Urothelium cell line (cell line): ENCODE measurements around the gene INHBB.
"Not testable (repeated sequence)": the region's sequence is repeated elsewhere in the genome, so short reads cannot be mapped to it uniquely, and the experiment has no call there.

Experiments used
- DNase-seq: peaks from one replicate; pipeline ENCODE4 v3.0.0; 2011; ENCODE audit warnings: low spot score, mixed read lengths
- FAIRE-seq: peaks from 2 replicates; lab custom pipeline; 2011; peaks lifted over from hg19 to GRCh38; lab: Jason Lieb, UNC

Gene INHBB

DNA sequence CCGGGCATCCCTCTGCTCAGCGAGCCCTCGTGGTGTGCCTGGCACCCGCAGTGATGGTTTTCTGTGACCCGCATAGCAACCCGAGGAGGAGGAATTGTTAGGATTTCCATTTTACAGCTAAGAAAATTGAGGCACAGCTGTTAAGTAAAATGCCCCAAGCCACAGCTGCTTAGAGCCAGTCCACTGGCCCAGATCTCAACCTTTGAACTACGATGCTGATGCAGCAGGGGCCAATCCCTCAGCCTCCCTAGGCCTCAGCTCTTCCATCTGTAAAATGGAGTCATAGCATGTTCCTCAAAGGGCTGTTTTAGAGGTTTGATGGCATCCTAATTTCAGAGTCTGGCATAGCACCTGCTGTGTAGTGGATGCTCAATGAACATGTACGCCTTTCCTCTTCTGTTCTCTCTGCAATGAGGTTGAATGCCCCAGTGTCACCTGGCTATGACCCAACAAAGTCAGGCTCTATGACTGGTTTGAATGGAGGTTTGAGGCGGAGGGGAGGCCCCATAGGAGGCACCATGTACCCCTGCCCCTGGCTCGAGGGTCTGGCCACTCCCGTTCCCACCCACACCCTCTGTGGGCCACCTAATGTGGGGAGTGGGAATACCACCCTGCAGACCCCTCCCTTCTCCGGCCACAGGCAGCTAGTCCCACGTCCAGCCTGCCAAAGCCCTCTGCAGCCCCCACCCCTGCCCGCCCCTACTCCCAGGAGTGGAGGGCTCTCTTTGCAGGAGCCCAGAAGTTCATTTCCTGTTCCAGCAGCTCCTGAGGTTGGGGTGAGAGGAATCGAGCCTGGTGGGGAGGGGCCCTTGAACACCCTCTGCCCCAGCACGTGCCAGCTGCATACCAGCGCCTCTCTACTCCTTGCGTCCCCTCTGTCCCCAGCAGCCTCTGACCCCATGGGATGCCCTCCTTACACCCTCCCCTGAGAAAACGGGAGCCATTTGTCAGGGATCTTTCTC lies 31.0 kb downstream of the INHBB start:
- FAIRE-seq (no peak), DNase-seq (no peak)

DNA sequence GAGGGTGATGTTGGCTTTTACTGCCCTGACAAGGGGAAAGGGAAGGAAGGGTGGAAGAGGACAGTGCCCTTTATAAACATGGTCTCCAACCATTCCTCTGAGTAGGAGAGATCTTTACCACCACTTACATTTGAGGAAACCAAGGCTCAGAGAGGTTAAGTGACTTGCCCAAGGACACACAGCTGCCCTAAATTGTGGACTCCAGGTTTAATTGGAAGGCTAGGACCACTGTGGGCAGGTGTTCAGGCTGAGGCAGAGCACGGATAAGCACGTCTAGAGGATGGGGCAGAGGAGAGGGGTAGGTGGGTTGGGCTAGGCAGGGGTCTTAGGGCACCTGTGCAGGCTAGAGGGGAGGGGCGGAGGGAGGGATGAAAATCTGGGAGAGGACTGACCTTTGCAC lies 32.7 kb downstream of the INHBB start:
- FAIRE-seq (no peak), DNase-seq (no peak)

DNA sequence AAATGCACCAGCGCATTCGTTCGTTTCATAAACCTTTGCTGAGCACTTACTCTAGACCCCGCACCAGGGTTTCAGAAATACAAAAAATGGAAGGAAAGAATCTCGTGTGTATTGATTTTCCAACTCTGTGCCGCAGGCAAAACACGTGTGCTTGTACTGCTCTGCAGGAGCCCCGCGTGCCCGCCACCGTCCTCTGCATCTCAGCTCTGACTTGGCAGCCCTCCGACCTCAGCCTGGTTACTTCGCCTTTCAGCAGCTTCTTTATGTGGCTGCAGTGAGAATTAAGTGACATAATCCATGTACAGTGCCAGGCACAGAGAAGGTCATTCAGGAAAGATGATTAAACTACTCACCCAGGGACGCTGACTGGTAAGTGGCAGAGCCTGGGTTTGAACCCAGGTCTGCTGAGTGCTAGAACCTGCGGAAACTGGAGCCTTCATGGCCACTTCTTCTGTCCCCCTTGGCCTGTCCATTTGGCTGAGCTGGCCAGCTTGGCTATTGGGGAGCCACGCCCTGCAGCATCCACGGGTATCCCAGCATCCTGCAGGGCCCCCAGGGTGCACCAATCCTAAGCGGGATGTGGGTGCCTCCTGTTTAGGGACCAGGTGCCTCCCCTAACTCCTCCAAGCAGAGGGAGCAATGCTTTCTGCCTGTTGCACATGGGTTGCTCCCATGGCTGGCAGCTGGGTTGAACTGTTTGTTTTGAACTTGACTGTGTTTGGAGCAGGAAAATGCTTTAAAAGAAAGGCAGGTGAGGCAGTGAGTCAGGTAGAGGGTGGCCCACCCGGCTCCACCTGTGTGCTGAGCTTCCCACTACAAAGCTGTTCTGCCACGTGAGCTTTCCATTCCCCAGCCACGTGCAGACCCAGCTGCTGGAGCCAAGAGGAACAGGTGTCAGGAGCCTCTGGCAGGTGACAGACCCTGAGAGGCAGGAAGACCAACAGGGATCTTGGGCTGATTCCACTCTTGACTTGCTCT lies 34.3 kb downstream of the INHBB start:
- no peak for DNase-seq
- no peak for FAIRE-seq

DNA sequence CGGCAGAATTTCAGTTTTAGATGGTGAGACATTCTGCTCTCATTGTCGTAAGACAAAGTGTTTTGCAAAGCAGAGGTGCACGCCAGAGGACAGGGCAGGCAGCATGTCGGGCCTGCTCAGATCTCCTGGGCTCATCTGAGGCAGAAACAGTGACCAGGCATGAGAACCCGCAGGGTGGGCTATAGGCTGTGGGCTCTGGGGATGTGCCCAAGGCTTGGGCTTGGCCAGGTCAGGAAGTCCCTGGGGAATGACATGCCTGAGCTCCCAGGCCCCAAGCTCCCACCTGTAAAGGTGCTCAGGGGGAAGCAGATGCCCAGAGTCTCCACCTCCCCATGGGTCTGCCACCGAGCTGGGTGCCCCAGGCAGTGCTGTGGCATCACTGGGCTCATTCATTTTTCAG lies 35.3 kb downstream of the INHBB start:
- DNase-seq = no peak
- no peak for FAIRE-seq

DNA sequence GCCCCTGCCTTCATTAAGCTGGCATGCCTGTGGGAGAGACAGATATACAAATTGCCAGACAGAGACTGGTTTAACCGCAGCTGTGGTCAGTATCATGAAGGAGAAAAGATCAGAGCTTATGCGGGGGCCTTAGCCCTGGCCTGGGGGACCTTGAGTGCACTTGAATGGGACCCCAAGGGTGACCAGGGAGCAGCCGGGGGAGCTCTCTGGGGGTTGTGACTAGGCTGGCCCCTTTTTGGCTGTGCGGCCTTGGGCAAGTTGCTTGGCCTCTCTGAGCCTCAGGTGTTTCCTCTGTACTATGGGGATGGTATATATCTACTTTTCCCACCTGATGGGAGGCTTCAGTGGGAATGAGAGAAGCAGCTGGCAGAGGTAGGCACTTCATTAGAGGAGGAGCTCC lies 35.7 kb downstream of the INHBB start:
- FAIRE-seq (no peak), DNase-seq (no peak)

DNA sequence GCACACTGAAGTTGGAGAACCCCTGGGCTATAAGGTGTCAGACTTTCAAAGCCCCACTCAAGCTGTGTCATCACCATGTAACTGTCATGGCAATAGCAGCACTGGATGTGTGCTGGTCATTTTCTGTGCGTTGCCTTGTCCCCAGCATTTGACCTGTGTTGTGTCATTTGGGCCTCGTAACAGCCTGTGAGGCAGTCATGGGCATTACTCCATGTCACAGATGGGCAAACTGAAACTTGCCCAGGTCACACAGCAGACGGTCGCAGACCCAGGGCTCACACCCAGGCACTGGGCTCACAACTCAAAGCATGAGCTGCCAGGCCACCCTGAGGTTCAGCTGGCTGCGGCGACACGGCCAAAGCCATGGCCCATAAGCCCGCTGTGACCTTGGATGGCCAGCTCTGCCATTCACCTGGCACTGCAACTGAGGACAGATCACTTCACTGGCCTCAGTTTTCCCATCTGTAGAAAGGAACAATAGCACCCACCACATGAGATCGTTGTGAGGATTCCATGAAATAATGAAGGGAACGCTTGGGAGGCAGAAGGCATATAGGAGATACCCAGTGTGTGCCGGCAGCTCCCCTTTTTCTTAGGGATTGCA lies 36.7 kb downstream of the INHBB start:
- DNase-seq (no peak), FAIRE-seq (peak; percentile 27)

DNA sequence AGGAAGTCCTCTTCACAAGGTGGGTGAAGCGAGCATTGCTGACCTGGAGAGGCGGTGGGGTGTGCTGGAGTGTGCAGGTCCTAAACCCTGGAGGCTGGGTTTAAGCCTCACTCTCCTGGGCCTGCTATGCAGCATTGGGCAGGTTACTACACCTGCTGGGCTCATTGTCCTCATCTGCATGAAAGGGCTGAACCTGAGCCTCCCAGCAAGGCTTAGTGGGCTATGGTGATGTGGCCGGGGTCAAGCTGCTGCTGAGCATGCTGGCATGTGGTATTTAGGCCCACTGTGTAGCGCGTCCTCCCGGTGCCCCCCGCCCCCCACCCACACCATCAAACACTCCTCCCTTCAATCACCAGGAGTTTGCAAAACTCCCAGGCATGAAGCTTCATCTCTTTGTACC lies 37.3 kb downstream of the INHBB start:
- FAIRE-seq (no peak), DNase-seq (no peak)

DNA sequence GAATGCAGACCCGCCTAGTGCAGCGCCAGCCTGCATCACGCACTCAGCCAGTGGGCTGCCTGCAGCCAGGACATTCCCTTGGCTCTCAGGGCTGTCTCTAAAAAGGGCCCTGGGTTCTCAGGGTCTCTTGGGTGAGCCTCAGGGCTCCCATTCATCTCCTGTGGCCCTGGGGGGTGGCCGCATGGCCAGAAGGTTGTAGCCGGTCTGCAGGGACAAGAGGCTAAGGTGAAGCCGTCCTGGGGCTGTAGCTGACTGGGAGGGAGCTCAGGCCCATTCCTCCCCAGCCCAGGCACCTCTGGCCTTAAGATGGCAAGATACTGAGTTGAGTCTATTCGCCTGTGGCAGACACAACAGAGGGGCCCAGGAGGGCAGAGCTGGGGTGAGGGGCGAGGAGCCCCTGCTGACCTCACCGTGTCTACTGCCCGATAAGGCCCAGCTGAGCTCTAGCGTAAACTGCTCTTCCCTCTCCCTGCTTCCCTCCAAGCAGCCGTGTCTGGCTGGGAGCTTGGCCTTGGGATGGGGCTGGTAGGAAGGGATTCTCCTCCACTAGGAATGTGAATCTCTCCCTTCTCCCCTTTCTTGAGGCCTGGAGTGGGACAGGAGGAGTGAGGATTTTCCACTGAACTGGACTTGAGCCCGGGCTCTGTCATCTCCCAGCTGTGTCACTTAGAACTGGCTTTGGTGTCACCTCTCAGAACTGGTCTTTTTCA lies 37.9 kb downstream of the INHBB start:
- no peak for FAIRE-seq
- DNase-seq = no peak

DNA sequence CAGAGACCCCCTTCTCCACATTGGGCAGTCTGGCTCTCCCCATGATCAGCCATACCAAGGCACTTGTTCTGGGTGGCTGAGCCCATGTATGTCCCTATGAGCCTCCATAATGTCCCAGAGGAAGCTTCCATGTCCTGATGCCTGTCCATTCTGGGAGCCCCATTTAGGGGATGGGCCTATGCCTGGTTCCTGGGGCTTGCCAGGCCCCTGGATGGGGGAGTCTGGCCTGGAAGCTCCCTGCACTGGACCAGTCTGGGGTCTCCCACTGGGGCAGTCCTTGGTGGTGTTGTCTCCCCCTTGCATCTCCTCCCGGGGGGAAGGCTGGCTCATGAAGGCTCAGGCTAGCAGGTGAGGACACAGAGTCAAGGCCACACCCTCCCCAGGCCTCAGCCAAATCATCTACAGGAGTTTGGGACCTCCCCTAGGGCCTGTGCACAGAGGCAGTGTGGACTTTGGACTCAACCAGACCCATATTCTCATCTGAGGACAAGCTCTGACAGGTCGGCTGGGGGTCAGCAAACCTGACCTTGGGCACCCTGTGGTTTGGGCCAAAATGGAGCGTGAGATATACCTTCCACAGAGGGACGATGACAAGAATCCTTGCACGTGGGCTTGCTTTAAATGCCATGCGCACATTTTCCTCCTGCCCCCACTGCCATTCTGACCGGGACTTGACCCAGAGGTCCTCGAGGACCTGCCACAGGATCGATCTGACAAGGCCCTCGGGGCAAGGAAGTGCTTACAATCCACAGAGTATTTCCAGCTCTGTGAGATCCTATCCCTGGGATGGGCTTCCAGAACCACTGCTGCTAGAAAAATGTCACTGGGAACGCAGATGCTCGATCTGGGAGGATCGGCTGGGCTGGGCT lies 38.8 kb downstream of the INHBB start:
- peak; percentile 77 for FAIRE-seq
- no peak for DNase-seq

DNA sequence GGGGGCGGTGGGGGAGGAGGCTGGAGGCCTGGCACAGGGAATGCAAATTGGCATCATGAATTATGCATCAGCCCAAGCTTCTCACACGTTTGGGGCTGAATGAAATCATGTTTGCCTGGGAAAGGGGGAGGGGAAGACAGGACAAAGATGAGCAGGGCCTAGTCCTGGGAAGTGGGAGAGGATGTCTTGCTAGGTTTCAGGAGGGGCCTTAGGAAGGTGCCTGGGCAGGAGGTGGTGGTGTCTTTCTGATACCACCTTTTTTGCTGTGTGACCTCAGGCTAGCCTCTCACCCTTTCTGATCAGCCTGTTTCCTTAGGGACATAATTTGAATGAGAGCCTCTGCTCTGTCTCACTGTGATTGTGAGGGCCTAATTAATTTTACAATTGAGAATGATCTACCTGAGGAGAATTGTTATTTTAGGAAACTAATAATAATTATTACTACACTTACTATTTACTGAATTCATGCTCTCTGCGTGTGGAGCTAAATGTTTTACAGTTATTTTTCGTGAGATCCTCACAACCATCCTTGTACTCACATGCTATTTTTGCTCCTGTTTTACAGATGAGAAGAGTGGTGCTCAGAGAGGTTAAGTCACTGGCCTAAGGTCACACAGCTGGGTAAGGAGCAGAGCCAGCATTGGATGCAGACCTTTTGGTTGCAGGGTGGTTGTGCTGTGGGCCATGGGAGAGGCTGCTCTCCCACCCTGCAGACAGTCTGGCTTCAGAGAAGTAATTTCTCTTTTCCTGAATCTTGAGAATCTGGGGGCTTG lies 39.6 kb downstream of the INHBB start:
- no peak for FAIRE-seq

DNA sequence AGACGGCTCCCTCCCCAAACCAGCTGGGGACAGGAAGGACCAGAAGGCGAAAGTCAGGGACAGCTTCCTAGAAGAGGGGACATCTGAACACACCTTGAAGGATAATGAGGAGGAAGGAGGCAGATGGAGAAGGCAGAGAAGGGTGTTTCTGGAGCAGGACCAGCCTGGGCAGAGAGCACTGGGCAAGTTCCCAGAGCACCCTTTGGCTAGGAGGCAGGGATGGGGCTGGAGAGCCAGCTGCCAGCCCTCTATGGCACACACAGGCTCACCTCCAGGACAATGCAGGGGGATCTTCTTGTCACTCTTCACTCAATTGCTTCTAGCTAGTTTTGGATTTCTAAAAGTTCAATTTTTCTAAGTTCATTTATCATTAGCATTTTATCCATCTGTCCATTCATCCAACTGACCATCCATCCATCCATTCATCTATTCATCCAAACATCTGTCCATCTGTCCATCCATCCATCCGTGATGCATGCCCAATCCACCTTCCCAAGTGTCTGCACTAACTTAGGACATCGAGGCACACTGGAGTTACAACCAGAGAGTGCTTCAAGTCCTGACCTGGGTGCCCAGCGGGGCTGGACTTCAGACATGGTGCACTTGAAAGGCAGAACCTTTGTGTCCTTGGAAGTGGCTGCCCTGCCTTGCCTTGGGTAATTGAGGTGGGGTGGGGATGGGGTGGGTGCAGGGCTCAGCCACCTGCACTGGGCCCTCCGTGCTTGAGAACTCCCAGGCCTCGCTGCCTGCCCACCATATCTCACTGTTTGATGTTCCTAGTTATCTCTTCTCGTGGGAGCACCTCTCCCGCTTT lies 42.5 kb downstream of the INHBB start:
- FAIRE-seq (no peak), DNase-seq (no peak)

More for the DNA sequence above, 39.6 kb downstream of the INHBB start:
- DNase-seq = no peak

DNA sequence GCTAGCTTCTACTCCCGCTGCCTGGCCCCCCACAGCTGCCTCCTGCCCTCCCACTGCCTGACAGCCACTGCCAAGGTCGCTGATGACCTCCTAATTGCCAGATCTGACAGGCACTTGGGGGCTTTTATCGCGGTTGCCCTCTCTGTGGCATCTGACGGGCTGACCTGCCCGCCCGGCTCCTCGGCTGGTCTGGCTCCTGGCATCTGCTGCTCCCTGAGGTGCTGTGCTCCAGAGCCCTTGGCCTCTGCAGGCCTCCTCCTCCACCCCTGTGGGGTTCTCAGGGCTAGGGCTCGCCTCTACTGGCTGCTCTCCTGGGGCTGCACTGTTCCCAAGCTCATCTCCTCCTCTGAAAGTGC lies 43.1 kb downstream of the INHBB start:
- no peak for FAIRE-seq
- no peak for DNase-seq

DNA sequence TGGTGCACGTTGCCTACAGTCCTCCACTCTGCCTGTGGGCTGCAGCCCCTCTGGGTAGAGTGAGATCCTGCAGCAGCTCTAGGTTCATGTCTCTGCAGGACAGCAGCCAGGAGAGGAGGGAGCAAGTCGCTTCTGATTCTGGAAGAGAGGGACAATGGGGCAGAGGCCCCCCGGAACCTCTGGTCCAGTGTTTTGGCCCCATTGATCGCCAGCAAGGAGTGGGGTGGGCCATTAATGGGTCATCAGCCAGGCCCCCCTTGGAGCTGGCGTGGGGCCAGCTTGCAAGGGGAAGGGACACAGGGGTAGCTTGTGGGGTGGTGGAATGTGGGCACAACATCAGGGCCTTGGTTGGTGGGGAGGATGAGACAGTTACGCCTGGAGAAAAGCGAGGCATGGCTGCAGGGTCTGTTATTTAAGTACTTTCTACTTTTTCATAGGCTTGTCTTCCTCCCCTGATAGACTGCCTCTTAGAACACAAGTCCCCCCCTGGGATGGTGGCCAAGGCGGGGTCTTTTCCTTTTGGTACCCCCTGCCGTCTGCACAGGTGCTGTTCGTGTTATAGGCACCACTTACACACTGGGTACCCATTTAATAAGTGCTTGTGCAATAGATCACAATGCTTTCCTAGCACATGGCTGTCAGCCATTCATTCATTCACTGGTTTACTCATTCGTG lies 44.6 kb downstream of the INHBB start:
- FAIRE-seq = no peak

DNA sequence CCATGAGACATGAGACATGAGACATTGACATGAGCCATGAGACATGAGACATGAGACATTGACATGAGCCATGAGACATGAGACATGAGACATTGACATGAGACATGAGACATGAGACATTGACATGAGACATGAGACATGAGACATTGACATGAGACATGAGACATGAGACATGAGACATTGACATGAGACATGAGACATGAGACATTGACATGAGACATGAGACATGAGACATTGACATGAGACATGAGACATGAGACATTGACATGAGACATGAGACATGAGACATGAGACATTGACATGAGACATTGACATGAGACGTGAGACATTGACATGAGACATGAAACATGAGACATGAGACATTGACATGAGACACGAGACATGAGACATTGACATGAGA lies 45.4 kb downstream of the INHBB start:
- peak; percentile 99 for FAIRE-seq
- not testable (repeated sequence) for DNase-seq

More for the DNA sequence above, 44.6 kb downstream of the INHBB start:
- no peak for DNase-seq

DNA sequence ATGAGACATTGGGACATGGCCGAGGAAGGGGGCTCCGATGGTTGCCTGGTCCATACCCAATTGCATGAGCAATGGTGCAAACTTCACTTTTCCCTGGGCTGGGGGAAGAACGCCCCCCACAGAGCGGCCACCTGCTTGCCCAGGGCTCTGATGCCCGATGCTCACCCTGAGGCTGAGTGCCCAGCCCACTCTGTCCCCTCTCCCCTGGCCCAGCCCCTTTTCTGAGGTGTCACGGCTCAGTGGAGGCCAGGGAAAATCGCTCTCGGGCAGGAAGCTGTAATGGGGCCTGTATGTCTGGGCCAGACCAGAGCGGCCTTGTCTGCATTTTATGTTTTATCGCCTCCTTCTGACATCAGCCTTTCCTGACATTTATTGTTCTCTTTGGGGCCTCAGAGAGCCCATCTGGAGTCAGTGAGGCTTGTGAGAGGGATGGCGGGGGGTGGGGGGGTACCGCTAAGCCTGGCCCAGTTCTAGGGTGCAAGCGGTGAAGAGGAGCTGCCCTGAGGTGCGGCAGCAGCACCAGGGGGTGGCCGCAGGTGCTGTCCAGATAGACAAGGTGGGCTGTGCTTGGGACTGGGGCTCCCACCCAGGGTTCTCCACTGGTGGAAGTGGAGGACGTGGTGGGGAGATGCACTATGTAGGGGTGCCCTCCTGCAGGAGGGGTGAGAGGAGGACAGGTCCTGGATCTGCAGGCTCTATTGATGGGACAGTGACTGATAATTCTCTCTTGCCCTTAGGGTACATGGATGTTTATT lies 46.2 kb downstream of the INHBB start:
- DNase-seq (no peak), FAIRE-seq (no peak)

DNA sequence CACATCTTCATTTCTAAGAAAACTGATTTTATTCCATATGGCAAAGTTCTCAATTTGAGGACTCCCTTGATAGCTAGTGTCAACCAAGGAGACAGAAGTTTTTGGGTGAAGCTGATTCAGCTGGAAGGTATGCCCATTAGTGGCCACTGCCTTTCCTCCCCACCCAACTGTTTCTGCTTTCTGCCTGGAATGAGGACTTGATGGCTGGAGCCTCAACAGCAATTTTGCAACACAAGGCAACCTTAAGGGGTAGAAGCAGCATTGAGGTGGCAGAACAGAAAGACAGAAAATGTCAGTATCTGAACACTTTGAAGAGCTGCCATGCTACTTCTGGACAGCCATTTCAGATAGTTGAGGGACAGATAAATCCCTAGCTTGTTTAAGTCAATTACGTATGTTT lies 47.0 kb downstream of the INHBB start:
- no peak for FAIRE-seq
- DNase-seq = no peak

DNA sequence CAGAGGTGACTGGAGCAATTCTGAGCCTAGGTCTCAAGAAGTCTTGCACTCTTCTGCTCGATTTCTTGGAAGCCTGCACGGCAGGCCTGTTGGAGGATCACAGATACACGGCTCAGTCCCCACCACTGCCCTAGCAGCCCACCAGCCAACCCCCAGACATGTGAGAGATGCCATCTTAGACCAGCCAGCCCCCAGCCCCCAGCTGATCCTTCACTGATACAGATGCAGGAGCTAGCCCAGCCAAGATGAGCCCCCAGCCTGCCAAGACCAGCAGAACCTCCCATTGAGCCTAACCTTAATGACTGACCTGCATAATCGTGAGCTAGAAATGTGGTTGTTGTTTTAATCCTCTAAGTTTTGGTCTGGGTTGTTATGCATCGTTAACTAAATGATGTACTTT lies 47.5 kb downstream of the INHBB start:
- FAIRE-seq = no peak
- no peak for DNase-seq
